Ascending aorta (tissue), 2 donors: ENCODE data around the gene ADGRV1. TPM values are rescaled to one million over a fixed set of nuclear protein-coding genes. Genes with fewer than 3 reads are reported as not detected.

Source experiments
- DNase-seq, 2 donors: peaks; one replicate each; pipeline ENCODE4 v3.0.0-alpha.2; 2019; ENCODE audit warnings: low spot score in 2 of 2
- H3K27ac ChIP-seq, 2 donors: fragments of 200-600 bp; sonication (generic); one replicate each; pipeline ENCODE4 v1.5.1; 2016 to 2017; ENCODE audit warnings: mild to moderate bottlenecking in 1 of 2
- H3K27me3 ChIP-seq: fragments of 200-600 bp; sonication (generic); one replicate; pipeline ENCODE4 v1.5.1; 2017
- H3K36me3 ChIP-seq, 2 donors: fragments of 200-600 bp; sonication (generic); one replicate each; pipeline ENCODE4 v1.5.1; 2016
- H3K4me1 ChIP-seq, 2 donors: fragments of 200-600 bp; sonication (generic); one replicate each; pipeline ENCODE4 v1.5.1; 2016 to 2017; ENCODE audit warnings: mild to moderate bottlenecking in 1 of 2
- H3K4me3 ChIP-seq, 2 donors: fragments of 200-600 bp; sonication (generic); one replicate each; pipeline ENCODE4 v1.5.1; 2016 to 2017; ENCODE audit warnings: mild to moderate bottlenecking in 1 of 2
- H3K9me3 ChIP-seq, 2 donors: fragments of 200-600 bp; sonication (generic); one replicate each; pipeline ENCODE4 v1.5.1; 2016
- intact Hi-C: fragments of 100-400 bp; cut with DNase I; formaldehyde crosslinking; loops from one replicate; pipeline ENCODE4 v1.15.1; 2023
- total RNA-seq: library from RNA; depleted of rRNA; stranded (reverse); fragments of >200 nt; gene quantifications from one replicate; pipeline ENCODE4 v1.1.0, GENCODE V29; 2016
- TF ChIP-seq, protein P1 (sequence below), 3 experiments: fragments of 200-600 bp in 2 of 3; fragments of 450-650 bp in 1 of 3; sonication (generic) in 2 of 3; IDR thresholded peaks; one replicate each; pipeline ENCODE4 v1.5.1; 2016 to 2019; ENCODE audit warnings: antibody characterized with exemption in 3 of 3, mild to moderate bottlenecking in 1 of 3, moderate library complexity in 1 of 3

ADGRV1 gene
- total RNA-seq, 1 donor from 2014 or later = 6.9 TPM

DNA sequence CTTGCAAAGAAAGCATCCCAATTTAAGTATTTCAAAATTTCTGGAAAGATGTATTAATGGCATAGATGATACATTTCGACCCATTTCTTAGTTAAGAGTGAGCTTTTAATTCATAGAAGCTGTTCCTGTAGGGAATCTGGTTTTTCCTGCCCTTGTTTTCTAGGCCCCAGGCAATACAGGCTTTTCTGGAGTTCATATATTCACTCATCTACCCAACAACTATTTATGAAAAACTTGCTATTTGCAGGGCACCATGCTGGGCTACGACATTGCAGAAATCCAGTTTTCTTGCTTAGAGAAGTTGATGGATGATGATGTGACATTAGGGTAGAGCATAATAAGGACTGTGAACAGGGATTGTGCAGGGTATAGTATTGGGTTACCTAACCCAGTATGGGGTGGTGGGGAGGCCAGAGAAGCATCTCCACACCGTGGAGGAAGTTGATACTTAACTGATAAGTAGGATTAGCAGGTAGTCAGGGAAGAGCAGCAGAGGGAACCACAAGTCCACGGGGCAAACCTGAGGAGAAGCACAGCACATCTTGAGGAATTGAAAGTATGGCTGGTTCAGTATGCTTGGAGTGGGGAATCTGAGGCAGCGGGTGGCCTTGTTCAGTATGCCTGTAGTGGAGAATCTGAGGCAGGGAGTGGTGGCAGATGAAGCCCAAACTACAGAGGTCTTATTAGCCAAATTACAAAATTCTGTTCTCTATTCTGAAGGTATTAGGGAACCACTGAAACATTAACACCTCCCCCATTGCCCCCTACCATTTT, 577.1 kb downstream of the ADGRV1 start:
- H3K4me3 ChIP-seq = no peak overlapping the region
- H3K9me3 ChIP-seq = no peaks in the 10 kb centered on the region
- no peak overlapping the region for H3K27ac ChIP-seq
- intact Hi-C loops = no loop called here
- DNase-seq = no peak
- H3K4me1 ChIP-seq = no peaks in the 10 kb centered on the region
- no peaks in the 10 kb centered on the region for H3K36me3 ChIP-seq
- TF ChIP-seq, protein P1, sequence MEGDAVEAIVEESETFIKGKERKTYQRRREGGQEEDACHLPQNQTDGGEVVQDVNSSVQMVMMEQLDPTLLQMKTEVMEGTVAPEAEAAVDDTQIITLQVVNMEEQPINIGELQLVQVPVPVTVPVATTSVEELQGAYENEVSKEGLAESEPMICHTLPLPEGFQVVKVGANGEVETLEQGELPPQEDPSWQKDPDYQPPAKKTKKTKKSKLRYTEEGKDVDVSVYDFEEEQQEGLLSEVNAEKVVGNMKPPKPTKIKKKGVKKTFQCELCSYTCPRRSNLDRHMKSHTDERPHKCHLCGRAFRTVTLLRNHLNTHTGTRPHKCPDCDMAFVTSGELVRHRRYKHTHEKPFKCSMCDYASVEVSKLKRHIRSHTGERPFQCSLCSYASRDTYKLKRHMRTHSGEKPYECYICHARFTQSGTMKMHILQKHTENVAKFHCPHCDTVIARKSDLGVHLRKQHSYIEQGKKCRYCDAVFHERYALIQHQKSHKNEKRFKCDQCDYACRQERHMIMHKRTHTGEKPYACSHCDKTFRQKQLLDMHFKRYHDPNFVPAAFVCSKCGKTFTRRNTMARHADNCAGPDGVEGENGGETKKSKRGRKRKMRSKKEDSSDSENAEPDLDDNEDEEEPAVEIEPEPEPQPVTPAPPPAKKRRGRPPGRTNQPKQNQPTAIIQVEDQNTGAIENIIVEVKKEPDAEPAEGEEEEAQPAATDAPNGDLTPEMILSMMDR (IDR thresholded peaks at IDR 0.05) = no peak
- no peaks in the 10 kb centered on the region for H3K27me3 ChIP-seq

DNA sequence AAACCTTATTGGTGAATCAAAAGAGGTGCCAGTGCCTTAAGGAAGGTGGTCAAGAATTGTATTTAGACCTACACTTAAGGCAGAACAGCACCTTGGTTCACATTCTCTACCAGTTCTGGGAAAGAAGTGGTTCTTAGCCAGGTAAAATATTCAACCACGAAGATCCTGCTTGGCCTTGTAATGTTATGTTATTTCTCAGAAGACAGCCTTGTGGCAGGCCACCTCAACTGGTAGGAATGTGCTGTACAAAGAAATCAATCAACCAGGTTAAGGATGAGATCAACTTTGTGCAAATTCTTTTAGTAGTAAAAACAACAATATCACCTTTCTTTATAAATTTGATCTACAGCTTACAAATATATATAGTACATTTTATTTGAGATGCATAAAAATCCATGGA, 577.7 kb downstream of the ADGRV1 start:
- intact Hi-C loops = no loop called here
- H3K4me1 ChIP-seq = no peaks in the 10 kb centered on the region
- DNase-seq = no peak
- H3K27ac ChIP-seq = no peak overlapping the region
- H3K36me3 ChIP-seq = no peaks in the 10 kb centered on the region
- no peaks in the 10 kb centered on the region for H3K9me3 ChIP-seq
- TF ChIP-seq, protein P1 (IDR thresholded peaks at IDR 0.05) = no peak
- no peak overlapping the region for H3K4me3 ChIP-seq
- no peaks in the 10 kb centered on the region for H3K27me3 ChIP-seq

DNA sequence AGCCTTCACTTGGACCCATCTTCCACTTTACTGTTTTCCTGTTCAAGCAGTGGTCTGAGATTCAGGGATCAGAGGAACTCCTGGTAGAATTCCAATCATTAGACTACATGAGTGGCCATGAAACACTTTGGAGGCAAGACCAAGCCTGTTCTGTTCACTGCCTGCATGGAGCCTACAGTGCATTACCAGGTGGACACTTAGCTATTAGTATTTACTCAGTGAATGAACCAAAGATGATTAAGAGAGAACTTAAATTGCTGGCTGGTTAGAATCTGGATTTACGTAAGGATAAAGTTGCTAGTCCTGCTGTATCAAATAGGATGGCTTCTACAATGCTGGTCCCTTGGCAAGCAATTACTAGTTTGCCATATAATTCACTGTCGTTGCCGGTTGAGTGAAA, 579.0 kb downstream of the ADGRV1 start:
- TF ChIP-seq, protein P1 (IDR thresholded peaks at IDR 0.05) = no peak
- intact Hi-C loops = no loop called here
- H3K36me3 ChIP-seq = no peaks in the 10 kb centered on the region
- H3K27ac ChIP-seq = no peak overlapping the region
- H3K4me1 ChIP-seq = no peaks in the 10 kb centered on the region
- no peak overlapping the region for H3K4me3 ChIP-seq
- DNase-seq = no peak
- no peaks in the 10 kb centered on the region for H3K9me3 ChIP-seq
- no peaks in the 10 kb centered on the region for H3K27me3 ChIP-seq

DNA sequence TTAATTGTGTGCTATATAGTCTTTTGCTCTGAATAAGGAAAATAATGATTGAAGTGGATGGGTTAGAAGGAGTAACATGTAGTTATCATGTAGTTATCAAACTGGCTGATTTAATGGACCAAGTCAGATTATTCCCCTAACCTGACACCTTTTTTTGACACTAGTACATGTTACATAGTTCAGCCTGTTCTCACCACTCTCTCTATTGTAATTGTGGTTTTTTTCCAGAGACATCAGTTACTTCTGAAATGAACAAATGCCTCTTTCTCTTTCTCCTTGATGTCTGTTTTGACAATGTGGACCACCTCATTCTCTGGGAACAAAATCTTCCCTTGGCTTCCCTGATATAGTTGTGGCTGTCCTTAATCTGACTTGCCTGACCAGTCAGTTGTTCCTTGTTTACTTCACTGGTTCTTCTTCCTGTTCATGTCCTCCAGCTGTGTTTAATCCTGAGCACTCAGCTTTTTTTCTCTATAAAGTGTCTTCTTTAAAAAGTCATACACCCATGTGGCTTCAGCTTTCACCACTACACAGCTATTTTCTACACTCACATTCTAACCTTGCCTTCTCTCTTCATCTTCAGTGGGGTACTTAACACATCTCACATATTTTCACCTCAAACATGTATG, 581.1 kb downstream of the ADGRV1 start:
- no peak overlapping the region for H3K27ac ChIP-seq

DNA sequence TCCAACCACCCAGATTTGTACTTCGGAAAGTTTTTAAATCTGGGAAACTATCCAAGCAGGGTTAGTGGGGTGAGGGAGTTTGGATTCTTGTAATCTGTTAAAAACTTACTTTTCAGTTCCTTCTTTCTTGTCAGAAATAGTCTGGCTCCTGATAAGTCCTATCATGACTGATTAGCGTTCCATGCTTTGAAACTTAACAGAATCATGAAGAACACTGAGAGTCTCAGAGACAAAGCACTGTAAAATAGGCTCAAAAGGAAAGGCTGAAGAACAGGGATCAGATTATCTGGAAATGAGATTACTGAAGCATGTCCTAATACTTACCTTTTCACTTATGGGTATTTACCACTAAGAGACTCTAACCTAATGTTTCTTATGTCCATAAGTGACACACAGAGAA, 582.1 kb downstream of the ADGRV1 start:
- intact Hi-C loops = no loop called here
- Histone ChIP-seq H3K4me3 (no peak overlapping the region), H3K4me1 (peaks cover 0 to 21% of the 10 kb centered on the region in 2 donors), H3K27ac (no peak overlapping the region), H3K36me3 (no peaks in the 10 kb centered on the region), H3K27me3 (no peaks in the 10 kb centered on the region), H3K9me3 (no peaks in the 10 kb centered on the region)
- TF ChIP-seq, protein P1 (IDR thresholded peaks at IDR 0.05) = no peak
- no peak for DNase-seq

More for the DNA sequence above, 581.1 kb downstream of the ADGRV1 start:
- Histone ChIP-seq H3K36me3 (no peaks in the 10 kb centered on the region), H3K9me3 (no peaks in the 10 kb centered on the region), H3K27me3 (no peaks in the 10 kb centered on the region), H3K4me3 (no peak overlapping the region), H3K4me1 (peaks cover 0 to 15% of the 10 kb centered on the region in 2 donors)
- intact Hi-C loops = no loop called here
- TF ChIP-seq, protein P1 (IDR thresholded peaks at IDR 0.05) = no peak
- no peak for DNase-seq
